Ishikawa (cell line): ENCODE measurements around the gene WNK4.

Experiments used
- RAD21 ChIP-seq: IDR thresholded peaks from 2 replicates; pipeline ENCODE4 v1.6.1; 2012; ENCODE audit warnings: low read depth
- TAF1 ChIP-seq: IDR thresholded peaks from 2 replicates; pipeline ENCODE4 v1.6.1; 2012; ENCODE audit warnings: low read depth, mild to moderate bottlenecking
- TF ChIP-seq, protein P1 (sequence below): IDR thresholded peaks from 2 replicates; pipeline ENCODE4 v1.6.1; 2012; ENCODE audit warnings: low read depth, mild to moderate bottlenecking

DNA sequence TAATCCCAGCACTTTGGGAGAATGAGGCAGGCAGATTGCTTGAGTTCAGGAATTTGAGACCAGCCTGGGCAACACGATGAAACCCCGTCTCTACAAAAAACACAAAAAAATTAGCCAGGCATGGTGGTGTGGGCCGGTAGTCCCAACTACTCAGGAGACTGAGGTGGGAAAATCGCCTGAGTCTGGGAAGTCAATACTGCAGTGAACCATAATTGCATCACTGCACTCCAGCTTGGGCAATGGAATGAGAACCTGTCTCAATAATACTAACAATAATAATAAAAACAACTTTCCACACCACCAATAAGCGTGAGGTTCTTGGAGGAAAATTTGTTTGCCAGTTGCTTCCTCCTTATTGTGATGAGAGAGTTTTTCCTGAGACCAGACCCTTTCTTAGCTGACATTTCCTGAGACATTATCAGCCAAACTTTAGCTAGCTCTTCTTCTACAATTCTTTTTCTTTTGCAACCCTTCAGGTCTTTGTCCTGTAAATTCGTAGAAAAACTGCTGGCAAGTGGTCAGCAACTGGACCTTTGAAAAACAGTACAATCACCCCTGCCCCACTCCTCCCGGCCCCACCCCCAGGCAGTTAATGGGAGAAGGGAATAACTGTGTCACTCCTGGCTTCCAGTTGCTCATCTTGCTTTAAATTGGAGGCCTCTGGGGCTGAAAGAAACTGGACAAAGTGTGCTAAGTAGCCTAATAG is 32.1 kb upstream of the WNK4 start:
- TF ChIP-seq RAD21 (no peak), TAF1 (no peak)
- TF ChIP-seq, protein P1, sequence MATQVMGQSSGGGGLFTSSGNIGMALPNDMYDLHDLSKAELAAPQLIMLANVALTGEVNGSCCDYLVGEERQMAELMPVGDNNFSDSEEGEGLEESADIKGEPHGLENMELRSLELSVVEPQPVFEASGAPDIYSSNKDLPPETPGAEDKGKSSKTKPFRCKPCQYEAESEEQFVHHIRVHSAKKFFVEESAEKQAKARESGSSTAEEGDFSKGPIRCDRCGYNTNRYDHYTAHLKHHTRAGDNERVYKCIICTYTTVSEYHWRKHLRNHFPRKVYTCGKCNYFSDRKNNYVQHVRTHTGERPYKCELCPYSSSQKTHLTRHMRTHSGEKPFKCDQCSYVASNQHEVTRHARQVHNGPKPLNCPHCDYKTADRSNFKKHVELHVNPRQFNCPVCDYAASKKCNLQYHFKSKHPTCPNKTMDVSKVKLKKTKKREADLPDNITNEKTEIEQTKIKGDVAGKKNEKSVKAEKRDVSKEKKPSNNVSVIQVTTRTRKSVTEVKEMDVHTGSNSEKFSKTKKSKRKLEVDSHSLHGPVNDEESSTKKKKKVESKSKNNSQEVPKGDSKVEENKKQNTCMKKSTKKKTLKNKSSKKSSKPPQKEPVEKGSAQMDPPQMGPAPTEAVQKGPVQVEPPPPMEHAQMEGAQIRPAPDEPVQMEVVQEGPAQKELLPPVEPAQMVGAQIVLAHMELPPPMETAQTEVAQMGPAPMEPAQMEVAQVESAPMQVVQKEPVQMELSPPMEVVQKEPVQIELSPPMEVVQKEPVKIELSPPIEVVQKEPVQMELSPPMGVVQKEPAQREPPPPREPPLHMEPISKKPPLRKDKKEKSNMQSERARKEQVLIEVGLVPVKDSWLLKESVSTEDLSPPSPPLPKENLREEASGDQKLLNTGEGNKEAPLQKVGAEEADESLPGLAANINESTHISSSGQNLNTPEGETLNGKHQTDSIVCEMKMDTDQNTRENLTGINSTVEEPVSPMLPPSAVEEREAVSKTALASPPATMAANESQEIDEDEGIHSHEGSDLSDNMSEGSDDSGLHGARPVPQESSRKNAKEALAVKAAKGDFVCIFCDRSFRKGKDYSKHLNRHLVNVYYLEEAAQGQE: no peak
